Prostate gland (tissue), 2 donors: Measurements from ENCODE around the gene CAMK2B. TPM values are rescaled to one million over a fixed set of nuclear protein-coding genes. Genes with fewer than 3 reads are reported as not detected.
A peak's percentile ranks its signal among the peaks of the same experiment; 100 is the strongest.

ENCODE experiments used
- DNase-seq: peaks from one replicate; pipeline ENCODE4 v3.0.0-alpha.2; 2019; ENCODE audit warnings: low spot score
- H3K27ac ChIP-seq, 2 donors: fragments of 200-600 bp; sonication (generic); 2 replicates each; pipeline ENCODE4 v1.5.1; 2017 to 2019
- H3K27me3 ChIP-seq: fragments of 200-600 bp; sonication (generic); replicated peaks from 2 replicates; pipeline ENCODE4 v1.5.1; 2019; ENCODE audit not compliant: insufficient read depth
- H3K36me3 ChIP-seq, 2 donors: fragments of 200-600 bp; sonication (generic); 1 replicate in 1 of 2; 2 replicates in 1 of 2; pipeline versions ENCODE4 v1.5.1 to v1.8.1; 2017 to 2019
- H3K4me1 ChIP-seq: fragments of 200-600 bp; sonication (generic); replicated peaks from 2 replicates; pipeline ENCODE4 v1.5.1; 2019
- H3K4me3 ChIP-seq, 2 donors: fragments of 200-600 bp; sonication (generic); 2 replicates each; pipeline ENCODE4 v1.5.1; 2017 to 2019
- H3K9me3 ChIP-seq: fragments of 200-600 bp; sonication (generic); 2 replicates; pipeline ENCODE4 v1.5.1; 2017
- CTCF ChIP-seq, 4 experiments: fragments of 200-600 bp in 2 of 4; fragments of 450-650 bp in 2 of 4; sonication (generic) in 2 of 4; IDR thresholded peaks; 1 replicate in 3 of 4; 2 replicates in 1 of 4; pipeline ENCODE4 v1.5.1; 2016 to 2019; ENCODE audit warnings: antibody characterized with exemption in 4 of 4, mild to moderate bottlenecking in 2 of 4, moderate library complexity in 2 of 4
- POLR2A ChIP-seq: fragments of 450-650 bp; IDR thresholded peaks from one replicate; pipeline ENCODE4 v1.6.1; 2016; ENCODE audit warnings: antibody characterized with exemption, mild to moderate bottlenecking
- POLR2AphosphoS5 ChIP-seq: sonication (generic); formaldehyde crosslinking; IDR thresholded peaks from one replicate; pipeline ENCODE4 v1.6.1; 2017; ENCODE audit warnings: antibody characterized with exemption
- WGBS: methylation state at CpG from one replicate; pipeline ENCODE4 v1.1.5; 2018; 5-methylcytosine and 5-hydroxymethylcytosine counted together
- intact Hi-C: fragments of 100-400 bp; cut with DNase I; formaldehyde crosslinking; loops from one replicate; pipeline ENCODE4 v1.14.2; 2022
- total RNA-seq, 2 donors: library from RNA; depleted of rRNA; stranded (reverse); fragments of >200 nt; gene quantifications; one replicate each; pipeline ENCODE4 v1.1.0, GENCODE V29; 2016

CAMK2B gene
- total RNA-seq, 2 donors from 2014 or later = 5.7 to 16.9 TPM

- Histone ChIP-seq H3K27ac (no peak overlapping the region), H3K4me3 (no peak overlapping the region)
Observed at GRCh38 chr7:44308596-44309270, 16.7 kb downstream of the CAMK2B start.

GRCh38 chr7:44307905-44308595 is 17.3 kb downstream of the CAMK2B start:
- no peaks in the 10 kb centered on the region for H3K27me3 ChIP-seq
- TF ChIP-seq POLR2AphosphoS5 = peak; percentile 24
- TF ChIP-seq POLR2A = no peak
- TF ChIP-seq CTCF (IDR thresholded peaks at IDR 0.05) = no peak
- intact Hi-C loops = no loop called here
- DNase-seq = peak; percentile 50
- no peaks in the 10 kb centered on the region for H3K36me3 ChIP-seq
- no peak overlapping the region for H3K27ac ChIP-seq
- H3K4me3 ChIP-seq = no peak overlapping the region
- H3K4me1 ChIP-seq = no peaks in the 10 kb centered on the region
- 52% methylated on average over 8 of the region's 8 CpGs for WGBS
- H3K9me3 ChIP-seq = no peaks in the 10 kb centered on the region

More at GRCh38 chr7:44308596-44309270, 16.7 kb downstream of the CAMK2B start:
- no peaks in the 10 kb centered on the region for H3K36me3 ChIP-seq
- TF ChIP-seq POLR2AphosphoS5 (no peak), CTCF (IDR thresholded peaks at IDR 0.05) (no peak), POLR2A (no peak)
- H3K4me1 ChIP-seq = no peaks in the 10 kb centered on the region
- H3K9me3 ChIP-seq = no peaks in the 10 kb centered on the region
- WGBS = 90% methylated on average over 18 of the region's 18 CpGs
- no peaks in the 10 kb centered on the region for H3K27me3 ChIP-seq
- no peak for DNase-seq
- intact Hi-C loops = no loop called here

- intact Hi-C loops = no loop called here
- H3K9me3 ChIP-seq = no peaks in the 10 kb centered on the region
- no peaks in the 10 kb centered on the region for H3K27me3 ChIP-seq
- no peaks in the 10 kb centered on the region for H3K4me1 ChIP-seq
- no peak overlapping the region for H3K27ac ChIP-seq
- no peaks in the 10 kb centered on the region for H3K36me3 ChIP-seq
- no peak for DNase-seq
- TF ChIP-seq POLR2AphosphoS5 (no peak), POLR2A (no peak), CTCF (IDR thresholded peaks at IDR 0.05) (no peak)
- 84% methylated on average over 7 of the region's 7 CpGs for WGBS
- H3K4me3 ChIP-seq = no peak overlapping the region
Observed at GRCh38 chr7:44307301-44307900, 18.0 kb downstream of the CAMK2B start.

GRCh38 chr7:44306606-44307005 is 18.8 kb downstream of the CAMK2B start:
- no peak for DNase-seq
- WGBS = 59% methylated on average over 2 of the region's 2 CpGs
- Histone ChIP-seq H3K27me3 (no peaks in the 10 kb centered on the region), H3K4me3 (no peak overlapping the region), H3K9me3 (no peaks in the 10 kb centered on the region), H3K4me1 (no peaks in the 10 kb centered on the region), H3K27ac (no peak overlapping the region), H3K36me3 (no peaks in the 10 kb centered on the region)
- TF ChIP-seq POLR2A = no peak
- no peak for TF ChIP-seq CTCF (IDR thresholded peaks at IDR 0.05)
- TF ChIP-seq POLR2AphosphoS5 = no peak
- intact Hi-C loops = no loop called here
